Measurements from ENCODE around the gene OSBP2.

GRCh38 chr22:30662040-30662439, 32.6 kb upstream of the OSBP2 start:
- TF ChIP-seq CTCF (IDR thresholded peaks at IDR 0.05) = no peak
- no peak for TF ChIP-seq POLR2A (IDR thresholded peaks at IDR 0.05)
